DND-41 (cell line): ENCODE measurements around the gene SLC24A3.

ENCODE experiments used
- ATAC-seq: fragments of 200-7000 bp; cut with Tn5 transposase; 3 replicates; pipeline ENCODE4 v1.9.1; 2021; ENCODE audit warnings: low read depth; ENCODE audit not compliant: insufficient read depth
- DNase-seq: peaks from one replicate; pipeline ENCODE4 v3.0.0-alpha.2; 2020
- H2AFZ ChIP-seq: 2 replicates; pipeline ENCODE4 v1.6.0; 2012; ENCODE audit warnings: low read depth, low read length
- H3K27ac ChIP-seq: 2 replicates; pipeline ENCODE4 v1.5.1; 2012; ENCODE audit warnings: low read length, inconsistent platforms
- H3K27me3 ChIP-seq: fragments of 200-600 bp; sonication (generic); 2 replicates; pipeline ENCODE4 v1.6.0; 2012; ENCODE audit warnings: low read length, mild to moderate bottlenecking, inconsistent platforms; ENCODE audit not compliant: insufficient read depth, poor library complexity
- H3K36me3 ChIP-seq: 2 replicates; pipeline ENCODE4 v1.5.1; 2012; ENCODE audit warnings: low read length, inconsistent platforms; ENCODE audit not compliant: insufficient read depth
- H3K4me1 ChIP-seq: 2 replicates; pipeline ENCODE4 v1.5.1; 2012; ENCODE audit warnings: mild to moderate bottlenecking, low read length; ENCODE audit not compliant: insufficient read depth
- H3K4me2 ChIP-seq: 2 replicates; pipeline ENCODE4 v1.6.0; 2012; ENCODE audit warnings: mild to moderate bottlenecking, moderate library complexity, low read length, inconsistent platforms; ENCODE audit not compliant: insufficient read depth
- H3K4me3 ChIP-seq, 2 experiments: fragments of 200-600 bp in 1 of 2; shearing (Covaris generic) in 1 of 2; 2 replicates each; pipeline ENCODE4 v1.5.1; 2012 to 2016; ENCODE audit warnings: inconsistent platforms in 2 of 2, low read length in 2 of 2, mild to moderate bottlenecking in 2 of 2, low read depth in 1 of 2, moderate library complexity in 1 of 2
- H3K79me2 ChIP-seq: 2 replicates; pipeline ENCODE4 v1.6.0; 2012; ENCODE audit warnings: low read length, inconsistent platforms; ENCODE audit not compliant: insufficient read depth
- H3K9ac ChIP-seq: 2 replicates; pipeline ENCODE4 v1.6.0; 2012; ENCODE audit warnings: low read depth, mild to moderate bottlenecking, inconsistent platforms, low read length, moderate library complexity
- H3K9me3 ChIP-seq: 2 replicates; pipeline ENCODE4 v1.5.1; 2012; ENCODE audit warnings: low read length, moderate library complexity, mild to moderate bottlenecking, inconsistent platforms; ENCODE audit not compliant: insufficient read depth, severe bottlenecking
- H4K20me1 ChIP-seq: 2 replicates; pipeline ENCODE4 v1.6.0; 2012; ENCODE audit warnings: low read length; ENCODE audit not compliant: insufficient read depth
- CTCF ChIP-seq: IDR thresholded peaks from 2 replicates; pipeline ENCODE4 v1.5.1; 2012; ENCODE audit warnings: borderline replicate concordance, low read length, moderate library complexity, mild to moderate bottlenecking; ENCODE audit not compliant: poor library complexity, severe bottlenecking; ENCODE audit errors: extremely low read depth
- EZH2 ChIP-seq: IDR thresholded peaks from 3 replicates; pipeline ENCODE4 v1.6.1; 2012; ENCODE audit warnings: borderline replicate concordance, low read depth, mild to moderate bottlenecking, moderate library complexity, low read length, inconsistent platforms; ENCODE audit not compliant: severe bottlenecking

The SLC24A3 gene

DNA sequence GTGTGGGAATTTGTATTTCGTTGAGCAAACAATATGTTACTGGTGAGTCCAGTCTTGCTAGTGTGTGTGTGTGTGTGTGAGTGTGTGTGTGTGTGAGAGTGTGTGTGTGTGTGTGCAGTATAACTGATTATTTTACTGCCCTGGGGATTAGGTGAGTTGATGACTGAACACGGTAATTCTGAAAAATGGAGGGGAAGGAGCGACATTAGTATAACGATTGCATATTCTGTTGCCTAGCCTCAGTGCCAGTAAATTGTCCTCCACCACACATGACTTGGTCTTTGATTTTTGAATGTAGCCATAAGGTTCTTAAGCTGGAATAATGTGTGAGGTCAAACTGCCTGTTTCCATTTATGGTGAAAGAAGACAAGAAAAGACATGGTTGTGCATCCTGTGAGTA lies 121.1 kb downstream of the SLC24A3 start:
- H3K27me3 ChIP-seq: no peaks in the 10 kb centered on the region
- TF ChIP-seq EZH2 (no peak), CTCF (no peak)
- H3K4me3 ChIP-seq: no peak overlapping the region
- H3K36me3 ChIP-seq: no peaks in the 10 kb centered on the region
- H3K9me3 ChIP-seq: no peaks in the 10 kb centered on the region
- H2AFZ ChIP-seq: no peak overlapping the region
- no peak overlapping the region for H3K9ac ChIP-seq
- H3K79me2 ChIP-seq: no peaks in the 10 kb centered on the region
- H3K4me1 ChIP-seq: no peaks in the 10 kb centered on the region
- no peak for DNase-seq
- H4K20me1 ChIP-seq: no peaks in the 10 kb centered on the region
- no peak overlapping the region for H3K4me2 ChIP-seq
- ATAC-seq: no peak
- H3K27ac ChIP-seq: no peak overlapping the region

GRCh38 chr20:19335341-19335740 lies 122.9 kb downstream of the SLC24A3 start:
- H3K36me3 ChIP-seq: no peaks in the 10 kb centered on the region
- no peak overlapping the region for H3K4me2 ChIP-seq
- ATAC-seq: no peak

DNA sequence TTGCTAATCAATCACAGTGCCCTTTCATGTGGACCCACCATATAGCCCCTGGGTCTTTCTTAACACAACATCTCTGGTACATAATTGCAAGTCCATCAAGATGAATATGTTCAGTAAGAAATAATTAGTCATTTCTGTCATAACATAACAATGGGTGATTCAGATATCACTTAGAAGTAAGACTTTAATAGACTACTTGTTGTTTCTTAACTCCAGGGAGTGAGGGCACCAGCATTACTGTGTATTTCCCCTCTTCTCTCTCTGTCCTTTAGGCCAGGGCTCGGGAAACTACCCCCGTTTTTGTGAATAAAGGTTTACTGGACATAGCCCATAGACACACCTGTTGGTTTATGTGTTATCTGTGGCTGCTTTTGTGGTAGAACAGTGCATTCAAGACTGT lies 123.5 kb downstream of the SLC24A3 start:
- ATAC-seq: no peak
- Histone ChIP-seq H4K20me1 (no peaks in the 10 kb centered on the region), H3K36me3 (no peaks in the 10 kb centered on the region), H3K27me3 (no peaks in the 10 kb centered on the region), H2AFZ (no peak overlapping the region), H3K9ac (no peak overlapping the region), H3K27ac (no peak overlapping the region), H3K4me1 (no peaks in the 10 kb centered on the region), H3K4me3 (no peak overlapping the region), H3K79me2 (no peaks in the 10 kb centered on the region), H3K9me3 (no peaks in the 10 kb centered on the region), H3K4me2 (no peak overlapping the region)
- no peak for TF ChIP-seq CTCF
- no peak for TF ChIP-seq EZH2
- DNase-seq: no peak

More at GRCh38 chr20:19335341-19335740, 122.9 kb downstream of the SLC24A3 start:
- Histone ChIP-seq H3K27me3 (no peaks in the 10 kb centered on the region), H2AFZ (no peak overlapping the region), H3K79me2 (no peaks in the 10 kb centered on the region), H3K4me3 (no peak overlapping the region), H3K9me3 (no peaks in the 10 kb centered on the region), H4K20me1 (no peaks in the 10 kb centered on the region), H3K27ac (no peak overlapping the region), H3K9ac (no peak overlapping the region), H3K4me1 (no peaks in the 10 kb centered on the region)
- no peak for DNase-seq
- TF ChIP-seq EZH2: no peak
- TF ChIP-seq CTCF: no peak

- no peak for TF ChIP-seq EZH2
- no peak overlapping the region for H3K4me3 ChIP-seq
- no peaks in the 10 kb centered on the region for H3K79me2 ChIP-seq
- no peaks in the 10 kb centered on the region for H3K4me1 ChIP-seq
- H3K9ac ChIP-seq: no peak overlapping the region
- H3K27ac ChIP-seq: no peak overlapping the region
- H2AFZ ChIP-seq: no peak overlapping the region
- H3K36me3 ChIP-seq: no peaks in the 10 kb centered on the region
- DNase-seq: no peak
- no peaks in the 10 kb centered on the region for H3K9me3 ChIP-seq
- no peak overlapping the region for H3K4me2 ChIP-seq
- ATAC-seq: no peak
- no peaks in the 10 kb centered on the region for H3K27me3 ChIP-seq
- no peaks in the 10 kb centered on the region for H4K20me1 ChIP-seq
Measured at GRCh38 chr20:19336631-19337030, 124.2 kb downstream of the SLC24A3 start.
